T-cell (primary cell): ENCODE results near the gene TOMM7. TPM values are rescaled to one million over a fixed set of nuclear protein-coding genes. Genes with fewer than 3 reads are reported as not detected.
"Not testable (repeated sequence)": the region's sequence is repeated elsewhere in the genome, so short reads cannot be mapped to it uniquely, and the experiment has no call there.

Experiments
- ATAC-seq, 4 experiments: fragments of 200-7000 bp in 3 of 4; fragments of 150-1000 bp in 1 of 4; cut with Tn5 transposase; replicated peaks in 1 of 4; 1 replicate in 3 of 4; 2 replicates in 1 of 4; pipeline ENCODE4 v1.10.0; 2021; ENCODE audit warnings: moderate library complexity in 3 of 4, mild to moderate bottlenecking in 2 of 4, moderate number of reproducible peaks in 1 of 4
- CTCF ChIA-PET, 2 donors: fragments of 300-600 bp; sonication (Branson Sonifier 250); formaldehyde crosslinking; loops; one replicate each; lab custom pipeline; 2022; ENCODE audit warnings: antibody characterized with exemption in 2 of 2; lab: Charles Lee
- POLR2A ChIA-PET, 2 donors: fragments of 300-600 bp; sonication (Branson Sonifier 250); formaldehyde crosslinking; loops; one replicate each; lab custom pipeline; 2022; ENCODE audit warnings: antibody characterized with exemption in 2 of 2; lab: Charles Lee
- DNase-seq, 35 experiments: peaks; one replicate each; pipeline versions ENCODE4 v3.0.0 to v3.0.0-alpha.2; 2013 to 2023
- H3K27ac ChIP-seq: one replicate; pipeline ENCODE4 v1.5.1; 2013; ENCODE audit warnings: low read length
- H3K27me3 ChIP-seq, 2 experiments: replicated peaks in 1 of 2; 1 replicate in 1 of 2; 2 replicates in 1 of 2; pipeline versions ENCODE4 v1.6.1 to v1.7.0; 2013; ENCODE audit warnings: low read length in 1 of 2, mixed read lengths in 1 of 2; ENCODE audit not compliant: control insufficient read depth in 2 of 2, insufficient read depth in 2 of 2; ENCODE audit errors: extremely low read depth in 1 of 2
- H3K36me3 ChIP-seq, 2 donors: 1 replicate in 1 of 2; 2 replicates in 1 of 2; pipeline versions ENCODE4 v1.6.1 to v1.7.0; 2013; ENCODE audit warnings: low read length in 1 of 2; ENCODE audit not compliant: control insufficient read depth in 2 of 2, insufficient read depth in 1 of 2; ENCODE audit errors: extremely low read depth in 1 of 2
- H3K4me1 ChIP-seq, 2 experiments: 1 replicate in 1 of 2; 2 replicates in 1 of 2; pipeline versions ENCODE4 v1.6.1 to v1.7.0; 2013; ENCODE audit warnings: low read length in 2 of 2, mixed read lengths in 1 of 2; ENCODE audit not compliant: insufficient read depth in 2 of 2, control insufficient read depth in 1 of 2; ENCODE audit errors: extremely low read depth in 1 of 2
- H3K4me3 ChIP-seq, 2 donors: 1 replicate in 1 of 2; 2 replicates in 1 of 2; pipeline versions ENCODE4 v1.5.1 to v1.7.0; 2013; ENCODE audit warnings: mild to moderate bottlenecking in 2 of 2, low read length in 1 of 2, moderate library complexity in 1 of 2; ENCODE audit not compliant: control insufficient read depth in 1 of 2; ENCODE audit errors: extremely low read depth in 1 of 2
- H3K9me3 ChIP-seq: 2 replicates; pipeline ENCODE4 v1.7.0; 2013
- H3K27ac Mint-ChIP-seq, 2 donors: one replicate each; pipeline ENCODE4 v1.8.0; 2020 to 2021; ENCODE audit warnings: mild to moderate bottlenecking in 2 of 2, mixed read lengths in 2 of 2
- H3K27me3 Mint-ChIP-seq, 2 donors: one replicate each; pipeline ENCODE4 v1.8.0; 2021 to 2022; ENCODE audit warnings: mixed read lengths in 2 of 2
- H3K36me3 Mint-ChIP-seq: one replicate; pipeline ENCODE4 v1.8.0; 2021; ENCODE audit warnings: mixed read lengths
- H3K4me1 Mint-ChIP-seq, 3 donors: one replicate each; pipeline ENCODE4 v1.8.0; 2020 to 2022; ENCODE audit warnings: mixed read lengths in 3 of 3, mild to moderate bottlenecking in 1 of 3
- H3K4me3 Mint-ChIP-seq, 3 donors: one replicate each; pipeline ENCODE4 v1.8.0; 2020 to 2022; ENCODE audit warnings: mild to moderate bottlenecking in 3 of 3, mixed read lengths in 3 of 3, moderate library complexity in 3 of 3
- H3K9me3 Mint-ChIP-seq, 3 donors: one replicate each; pipeline ENCODE4 v1.8.0; 2020 to 2022; ENCODE audit warnings: mixed read lengths in 3 of 3
- WGBS: methylation state at CpG from one replicate; pipeline ENCODE4 v1.1.5; 2013; ENCODE audit warnings: missing lambda C conversion rate; ENCODE audit not compliant: insufficient coverage; 5-methylcytosine and 5-hydroxymethylcytosine counted together
- total RNA-seq, 35 experiments: library from RNA in 6 of 35; stranded (reverse) in 6 of 35; fragments of 120-200 nt in 1 of 35; gene quantifications; one replicate each; pipeline versions ENCODE4 v1.2.1 to v1.2.4 and lab custom pipeline; 2013 to 2026

Gene TOMM7
- total RNA-seq, 5 donors from 2014 or later (not counting 1 experiment from before 2014, with no cell fraction given) = 532 to 695 (median 613) TPM

GRCh38 chr7:22790640-22791039, 32.0 kb downstream of the TOMM7 start:
- not testable (repeated sequence) for DNase-seq

DNA sequence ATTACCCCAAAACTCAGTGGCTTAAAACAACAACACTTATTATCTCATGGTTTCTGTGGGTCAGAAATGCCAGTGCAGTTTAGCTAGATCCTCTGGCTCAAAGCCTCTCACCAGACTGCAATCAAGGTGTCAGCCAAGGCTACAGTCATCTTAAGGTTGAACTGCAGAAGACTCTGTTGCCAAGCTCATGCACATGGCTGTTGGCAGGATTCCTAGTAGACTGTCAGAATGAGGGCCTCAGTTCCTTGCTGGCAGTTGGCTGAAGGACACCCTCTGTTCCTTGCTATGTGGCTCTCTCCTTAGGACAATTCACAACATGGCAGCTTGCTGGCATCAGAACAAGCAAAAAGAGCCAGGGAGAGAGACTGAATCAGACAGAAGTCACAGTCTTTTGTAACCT, 34.7 kb downstream of the TOMM7 start:
- ChIA-PET POLR2A (interaction anchor here in 1 of 2 donors (0.5 kb wide), 1 partner anchor 9 kb away, joined by 3 read pairs; no protein-coding TSS in a partner anchor), CTCF (interaction anchor here in 1 of 2 donors (0.5 kb wide), 1 partner anchor 10 kb away, joined by 6 read pairs; no protein-coding TSS in a partner anchor)
- Histone ChIP-seq H3K27me3 (no peaks in the 10 kb centered on the region), H3K27ac (no peak overlapping the region), H3K4me3 (no peak overlapping the region), H3K4me1 (no peaks in the 10 kb centered on the region), H3K36me3 (no peaks in the 10 kb centered on the region), H3K9me3 (no peaks in the 10 kb centered on the region)
- DNase-seq = no peak
- no peak overlapping the region for H3K4me3 Mint-ChIP-seq
- no peak overlapping the region for H3K27ac Mint-ChIP-seq
- H3K36me3 Mint-ChIP-seq = no peaks in the 10 kb centered on the region
- ATAC-seq = no peak
- H3K9me3 Mint-ChIP-seq = no peaks in the 10 kb centered on the region
- H3K4me1 Mint-ChIP-seq = no peaks in the 10 kb centered on the region
- peaks cover 0 to 8% of the 10 kb centered on the region in 2 donors for H3K27me3 Mint-ChIP-seq

More at GRCh38 chr7:22790640-22791039, 32.0 kb downstream of the TOMM7 start:
- whole genome bisulfite sequencing = 95% methylated on average over 3 of the region's 13 CpGs
- H3K36me3 ChIP-seq, H3K4me1 ChIP-seq, POLR2A ChIA-PET, H3K4me3 Mint-ChIP-seq, H3K27ac ChIP-seq, H3K4me3 ChIP-seq, CTCF ChIA-PET, H3K9me3 Mint-ChIP-seq, ATAC-seq, H3K27me3 ChIP-seq, H3K4me1 Mint-ChIP-seq, H3K27me3 Mint-ChIP-seq, H3K36me3 Mint-ChIP-seq, H3K27ac Mint-ChIP-seq, H3K9me3 ChIP-seq: not testable (repeated sequence)

GRCh38 chr7:22786290-22786932, 36.2 kb downstream of the TOMM7 start:
- ChIA-PET POLR2A (no interaction called here), CTCF (no interaction called here)
- no peaks in the 10 kb centered on the region for H3K36me3 ChIP-seq
- no peak overlapping the region for H3K27ac ChIP-seq
- no peaks in the 10 kb centered on the region for H3K27me3 ChIP-seq
- Mint-ChIP-seq H3K36me3 (no peaks in the 10 kb centered on the region), H3K4me3 (no peak overlapping the region), H3K9me3 (no peaks in the 10 kb centered on the region), H3K27me3 (peaks cover 0 to 7% of the 10 kb centered on the region in 2 donors), H3K4me1 (no peaks in the 10 kb centered on the region), H3K27ac (no peak overlapping the region)
- no peak for ATAC-seq
- H3K4me1 ChIP-seq = no peaks in the 10 kb centered on the region
- H3K9me3 ChIP-seq = no peaks in the 10 kb centered on the region
- H3K4me3 ChIP-seq = no peak overlapping the region
- 80% methylated on average over 1 of the region's 3 CpGs for WGBS
- DNase-seq = no peak

DNA sequence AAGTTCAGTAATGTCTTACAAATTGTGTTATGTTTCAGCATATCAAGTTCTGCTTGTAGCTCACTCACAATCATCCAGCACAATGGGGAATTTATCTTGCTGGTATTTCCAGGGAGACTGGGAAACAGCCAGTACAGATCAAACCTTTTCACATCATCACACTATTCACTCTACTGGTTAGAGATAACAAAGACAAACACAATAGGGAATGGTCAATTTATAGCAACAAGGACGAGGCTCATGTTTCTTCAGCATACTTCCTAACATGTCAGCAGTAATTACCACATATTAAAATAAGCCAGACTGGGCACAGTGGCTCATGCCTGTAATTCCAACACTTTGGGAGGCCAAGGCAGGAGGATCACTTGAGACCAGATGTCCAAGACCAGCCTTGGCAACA, 38.3 kb downstream of the TOMM7 start:
- ATAC-seq (no peak), DNase-seq (no peak)
- Mint-ChIP-seq H3K27ac (no peak overlapping the region), H3K27me3 (no peaks in the 10 kb centered on the region), H3K9me3 (no peaks in the 10 kb centered on the region), H3K4me3 (no peak overlapping the region), H3K36me3 (no peaks in the 10 kb centered on the region), H3K4me1 (no peaks in the 10 kb centered on the region)
- CTCF ChIA-PET = interaction anchor here (0.5 to 4.3 kb wide), 7 partner anchors 8 to 701 kb away, joined by 3 to 19 read pairs (median 4); no protein-coding TSS in a partner anchor
- no peaks in the 10 kb centered on the region for H3K27me3 ChIP-seq
- POLR2A ChIA-PET = no interaction called here
- no CpG with 5 or more reads among the region's 1 CpG for WGBS
- H3K4me1 ChIP-seq = no peaks in the 10 kb centered on the region
- no peak overlapping the region for H3K27ac ChIP-seq
- no peaks in the 10 kb centered on the region for H3K9me3 ChIP-seq
- no peak overlapping the region for H3K4me3 ChIP-seq
- no peaks in the 10 kb centered on the region for H3K36me3 ChIP-seq

DNA sequence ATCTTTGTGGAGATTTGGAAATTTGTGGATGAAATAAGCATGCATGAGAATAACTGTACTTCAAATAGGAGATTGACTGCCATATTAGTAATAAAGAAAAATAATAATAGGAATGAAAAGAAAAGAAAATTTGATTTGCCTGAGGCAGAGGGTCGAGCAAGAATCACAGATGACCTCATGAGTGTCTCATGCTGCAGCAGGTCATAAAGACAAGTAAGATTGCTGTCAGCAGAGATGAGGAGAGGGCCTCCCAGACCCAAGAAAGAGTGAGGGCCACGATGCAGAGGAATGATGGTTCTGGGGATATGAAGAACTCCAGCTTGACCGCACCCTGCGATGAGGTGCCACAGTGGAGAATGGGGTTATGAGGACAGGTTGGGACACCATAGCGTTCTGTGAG, 39.2 kb downstream of the TOMM7 start:
- Mint-ChIP-seq H3K27ac (no peak overlapping the region), H3K36me3 (no peaks in the 10 kb centered on the region), H3K9me3 (no peaks in the 10 kb centered on the region), H3K4me1 (no peaks in the 10 kb centered on the region), H3K4me3 (no peak overlapping the region), H3K27me3 (no peaks in the 10 kb centered on the region)
- POLR2A ChIA-PET = no interaction called here
- Histone ChIP-seq H3K9me3 (no peaks in the 10 kb centered on the region), H3K4me1 (no peaks in the 10 kb centered on the region), H3K27me3 (no peaks in the 10 kb centered on the region), H3K4me3 (no peak overlapping the region), H3K27ac (no peak overlapping the region), H3K36me3 (no peaks in the 10 kb centered on the region)
- DNase-seq (no peak), ATAC-seq (no peak)
- WGBS = 71% methylated on average over 5 of the region's 5 CpGs
- CTCF ChIA-PET = interaction anchor here (0.6 to 4.3 kb wide), 2 partner anchors 218 to 223 kb away, joined by 3 to 19 read pairs; no protein-coding TSS in a partner anchor

DNA sequence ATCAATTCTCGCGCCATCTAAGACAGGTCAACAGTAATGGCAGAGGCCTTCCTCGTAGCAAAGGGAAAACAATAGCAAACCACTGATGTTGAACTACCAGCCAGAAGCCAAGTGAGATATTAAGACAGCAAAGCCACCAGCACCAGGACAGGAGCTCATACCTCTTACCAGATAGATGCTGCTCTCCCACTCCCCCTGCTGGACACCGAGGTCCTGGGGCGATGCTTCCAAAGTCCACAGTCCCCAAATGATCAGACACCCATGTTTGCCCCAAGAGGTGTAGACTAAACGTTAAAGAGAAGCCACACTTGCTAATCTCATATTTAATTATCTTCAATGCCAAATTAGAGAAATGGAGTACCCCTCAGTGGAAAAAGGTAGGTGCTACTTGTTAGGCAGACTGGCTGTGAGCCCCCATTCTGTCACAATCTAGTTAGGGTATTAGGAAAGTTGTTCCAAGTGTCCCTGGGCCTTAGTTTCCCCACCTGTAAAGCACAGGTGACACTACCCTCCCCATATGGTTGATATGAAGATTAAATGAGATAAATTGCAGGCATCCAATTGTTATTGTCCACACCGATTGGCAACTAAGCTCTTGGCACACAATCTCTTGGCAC, 39.9 kb downstream of the TOMM7 start:
- Mint-ChIP-seq H3K4me1 (no peaks in the 10 kb centered on the region), H3K9me3 (no peaks in the 10 kb centered on the region), H3K36me3 (no peaks in the 10 kb centered on the region), H3K27ac (no peak overlapping the region), H3K27me3 (no peaks in the 10 kb centered on the region), H3K4me3 (no peak overlapping the region)
- peak; percentile 8 to 77 (median 61) for DNase-seq
- CTCF ChIA-PET = interaction anchor here (0.6 to 4.3 kb wide), 16 partner anchors 10 to 306 kb away, joined by 3 to 29 read pairs (median 4); partner anchors contain the start of gene IL6 (in 1 of the 2)
- Histone ChIP-seq H3K4me3 (no peak overlapping the region), H3K27ac (no peak overlapping the region), H3K36me3 (no peaks in the 10 kb centered on the region), H3K4me1 (no peaks in the 10 kb centered on the region), H3K9me3 (no peaks in the 10 kb centered on the region), H3K27me3 (no peaks in the 10 kb centered on the region)
- POLR2A ChIA-PET = no interaction called here
- WGBS = 82% methylated on average over 4 of the region's 7 CpGs
- ATAC-seq = peak; percentile 65 to 79 (median 68)
